ENCODE measurements around the gene FBXO41. TPM values are rescaled to one million over a fixed set of nuclear protein-coding genes. Genes with fewer than 3 reads are reported as not detected.

The FBXO41 gene
- total RNA-seq, 1 donor from 2014 or later, result 10.1 TPM

DNA sequence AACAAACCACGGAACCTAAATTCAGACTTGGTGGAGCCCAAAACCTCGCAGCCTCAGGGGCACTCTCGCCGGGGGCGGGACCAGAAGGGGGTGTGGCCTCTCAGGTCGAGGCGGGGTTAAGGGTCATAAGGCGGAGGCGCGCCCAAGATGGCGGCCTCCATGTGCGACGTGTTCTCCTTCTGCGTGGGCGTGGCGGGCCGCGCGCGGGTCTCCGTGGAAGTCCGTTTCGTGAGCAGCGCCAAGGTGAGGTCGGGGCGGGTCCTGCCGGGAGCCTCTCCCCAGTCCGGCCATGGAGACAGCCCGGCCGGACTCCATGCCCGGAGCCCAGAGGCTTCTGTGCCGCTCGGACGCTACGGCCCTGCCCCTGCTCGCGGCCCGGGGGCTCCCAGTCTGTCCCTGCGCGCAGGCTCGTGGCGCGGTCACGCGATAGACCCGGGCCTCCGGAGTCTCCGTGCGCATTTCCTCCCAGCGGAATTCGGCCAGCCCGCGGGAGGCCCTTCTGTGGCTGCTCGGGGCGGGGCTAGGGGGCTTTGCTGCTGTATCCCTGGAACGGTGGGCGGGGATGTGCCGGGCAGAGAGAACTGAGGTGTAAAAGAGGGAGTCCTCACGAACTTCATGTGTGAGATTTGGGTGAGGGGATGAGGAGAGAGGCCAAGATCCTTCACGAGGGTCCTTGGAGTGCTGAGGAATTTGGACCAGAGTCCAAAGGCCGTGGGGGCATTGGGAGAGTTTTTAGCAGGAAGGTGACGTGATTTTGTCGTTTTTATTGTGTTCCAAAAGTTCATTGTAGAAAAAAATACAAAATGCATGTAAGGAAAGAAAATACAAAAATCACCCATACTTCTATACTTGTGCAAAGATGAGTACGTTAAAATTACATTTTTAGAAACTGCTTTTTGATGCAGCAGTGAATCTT is 69.9 kb downstream of the FBXO41 start, which contains the start of gene SMYD5:
Gene SMYD5, plus strand, starts transcription at position 126 of the 916 bp plus-strand sequence. Its CDS starts 22 bp downstream, at position 148.
- Histone ChIP-seq H2AFZ (ENCODE audit: low read depth, low read length) (peak within 1 kb of the TSS; percentile 81), H3K4me1 (ENCODE audit: insufficient read depth, low read length) (peaks cover 3% of the 10 kb centered on the region), H3K27me3 (ENCODE audit: insufficient read depth, low read length) (peaks cover 5% of the 10 kb centered on the region), H3K9ac (ENCODE audit: low read length) (peak within 1 kb of the TSS; percentile 89), H3K4me2 (ENCODE audit: low read length) (peak within 1 kb of the TSS; percentile 93), H4K20me1 (ENCODE audit: insufficient read depth, low read length) (peaks cover 9% of the 10 kb centered on the region), H3K27ac (ENCODE audit: low read depth, low read length) (peak within 1 kb of the TSS; percentile 80), H3K4me3 (ENCODE audit: insufficient read depth, low read depth, low read length) (peak within 1 kb of the TSS; percentile 77), H3K79me2 (ENCODE audit: insufficient read depth, low read length) (peaks cover 35% of the 10 kb centered on the region), H3K36me3 (ENCODE audit: insufficient read depth, low read length) (no peaks in the 10 kb centered on the region), H3K9me3 (ENCODE audit: insufficient read depth, low read depth, low read length) (no peaks in the 10 kb centered on the region)
- H3K4me1 Mint-ChIP-seq (ENCODE audit: low read depth, unreplicated experiment), result peaks cover 8% of the 10 kb centered on the region
- no peaks in the 10 kb centered on the region for H3K9me3 Mint-ChIP-seq (ENCODE audit: unreplicated experiment)
- FAIRE-seq (no peak), DNase-seq (ENCODE audit: low read depth) (peak; percentile 62)
- H3K4me3 Mint-ChIP-seq (ENCODE audit: unreplicated experiment), result peak within 1 kb of the TSS; percentile 90
- no peak for TF ChIP-seq EZH2 (IDR thresholded peaks at IDR 0.05; ENCODE audit: insufficient read depth, low read length)
- TF ChIP-seq, protein P1, sequence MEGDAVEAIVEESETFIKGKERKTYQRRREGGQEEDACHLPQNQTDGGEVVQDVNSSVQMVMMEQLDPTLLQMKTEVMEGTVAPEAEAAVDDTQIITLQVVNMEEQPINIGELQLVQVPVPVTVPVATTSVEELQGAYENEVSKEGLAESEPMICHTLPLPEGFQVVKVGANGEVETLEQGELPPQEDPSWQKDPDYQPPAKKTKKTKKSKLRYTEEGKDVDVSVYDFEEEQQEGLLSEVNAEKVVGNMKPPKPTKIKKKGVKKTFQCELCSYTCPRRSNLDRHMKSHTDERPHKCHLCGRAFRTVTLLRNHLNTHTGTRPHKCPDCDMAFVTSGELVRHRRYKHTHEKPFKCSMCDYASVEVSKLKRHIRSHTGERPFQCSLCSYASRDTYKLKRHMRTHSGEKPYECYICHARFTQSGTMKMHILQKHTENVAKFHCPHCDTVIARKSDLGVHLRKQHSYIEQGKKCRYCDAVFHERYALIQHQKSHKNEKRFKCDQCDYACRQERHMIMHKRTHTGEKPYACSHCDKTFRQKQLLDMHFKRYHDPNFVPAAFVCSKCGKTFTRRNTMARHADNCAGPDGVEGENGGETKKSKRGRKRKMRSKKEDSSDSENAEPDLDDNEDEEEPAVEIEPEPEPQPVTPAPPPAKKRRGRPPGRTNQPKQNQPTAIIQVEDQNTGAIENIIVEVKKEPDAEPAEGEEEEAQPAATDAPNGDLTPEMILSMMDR (IDR thresholded peaks at IDR 0.05; ENCODE audit: insufficient read depth, low read depth, low read length), result no peak
- H3K27me3 Mint-ChIP-seq (ENCODE audit: low read depth, unreplicated experiment), result peaks cover 9% of the 10 kb centered on the region
- no peaks in the 10 kb centered on the region for H3K36me3 Mint-ChIP-seq (ENCODE audit: low read depth, unreplicated experiment)
- H3K27ac Mint-ChIP-seq (ENCODE audit: unreplicated experiment), result peak within 1 kb of the TSS; percentile 78

DNA sequence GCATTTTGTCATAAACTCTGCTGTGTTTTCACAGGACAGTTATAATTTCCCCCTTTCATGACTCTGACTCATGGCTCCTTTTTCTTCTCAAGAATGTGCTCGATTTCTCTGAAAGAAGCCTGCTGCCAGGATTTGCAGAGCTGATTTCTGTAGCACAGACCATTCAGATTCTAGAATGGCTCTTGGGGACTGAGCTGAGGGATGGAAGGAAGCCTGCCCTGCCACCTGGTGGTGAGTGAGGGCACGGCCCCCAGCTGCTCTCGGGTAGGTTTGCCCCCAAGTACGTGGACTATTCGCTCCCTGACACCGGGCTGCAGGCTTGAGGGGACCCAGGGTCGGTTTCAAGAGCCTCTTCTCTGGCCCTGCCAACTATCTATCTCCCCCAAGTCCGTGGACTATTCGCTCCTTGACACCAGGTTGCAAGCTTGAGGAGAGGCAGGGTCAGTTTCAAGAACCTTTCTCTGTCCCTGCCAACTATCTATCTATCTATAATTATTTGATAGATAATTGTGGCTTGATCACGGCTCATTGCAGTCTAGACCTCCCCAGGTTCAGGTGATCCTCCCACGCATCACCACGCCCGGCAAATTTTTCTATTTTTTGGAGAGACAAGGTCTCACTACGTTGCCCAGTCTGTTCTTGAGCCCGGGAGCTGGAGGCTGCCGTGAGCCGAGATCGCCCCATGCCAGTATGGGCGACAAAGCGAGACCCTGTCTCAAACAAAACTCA is 71.7 kb downstream of the FBXO41 start:
- Histone ChIP-seq H3K27me3 (ENCODE audit: insufficient read depth, low read length) (peaks cover 5% of the 10 kb centered on the region), H3K36me3 (ENCODE audit: insufficient read depth, low read length) (no peaks in the 10 kb centered on the region), H3K79me2 (ENCODE audit: insufficient read depth, low read length) (peaks cover 28% of the 10 kb centered on the region), H2AFZ (ENCODE audit: low read depth, low read length) (no peak overlapping the region), H3K9me3 (ENCODE audit: insufficient read depth, low read depth, low read length) (no peaks in the 10 kb centered on the region), H3K4me1 (ENCODE audit: insufficient read depth, low read length) (peaks cover 3% of the 10 kb centered on the region), H3K4me3 (ENCODE audit: insufficient read depth, low read depth, low read length) (no peak overlapping the region), H3K4me2 (ENCODE audit: low read length) (peak overlapping the region; percentile 24), H3K9ac (ENCODE audit: low read length) (no peak overlapping the region), H3K27ac (ENCODE audit: low read depth, low read length) (no peak overlapping the region), H4K20me1 (ENCODE audit: insufficient read depth, low read length) (no peaks in the 10 kb centered on the region)
- peaks cover 3% of the 10 kb centered on the region for H3K9me3 Mint-ChIP-seq (ENCODE audit: unreplicated experiment)
- no peak for TF ChIP-seq EZH2 (IDR thresholded peaks at IDR 0.05; ENCODE audit: insufficient read depth, low read length)
- TF ChIP-seq, protein P1 (IDR thresholded peaks at IDR 0.05; ENCODE audit: insufficient read depth, low read depth, low read length), result peak; percentile 91
- no peak overlapping the region for H3K27ac Mint-ChIP-seq (ENCODE audit: unreplicated experiment)
- no peaks in the 10 kb centered on the region for H3K36me3 Mint-ChIP-seq (ENCODE audit: low read depth, unreplicated experiment)
- FAIRE-seq (no peak), DNase-seq (ENCODE audit: low read depth) (peak; percentile 67)
- peak overlapping the region; percentile 61 for H3K4me3 Mint-ChIP-seq (ENCODE audit: unreplicated experiment)
- peaks cover 18% of the 10 kb centered on the region for H3K27me3 Mint-ChIP-seq (ENCODE audit: low read depth, unreplicated experiment)
- peaks cover 8% of the 10 kb centered on the region for H3K4me1 Mint-ChIP-seq (ENCODE audit: low read depth, unreplicated experiment)

Measured in astrocyte (in vitro differentiated cells and primary cell).